ENCODE measurements around the gene ELF4. TPM values are rescaled to one million over a fixed set of nuclear protein-coding genes. Genes with fewer than 3 reads are reported as not detected.

ELF4 gene
- total RNA-seq, 4 donors from 2014 or later: 7.0 to 14.8 (median 8.8) TPM

GRCh38 chrX:130032552-130032951, 77.7 kb downstream of the ELF4 start:
- no peak for TF ChIP-seq CTCF (IDR thresholded peaks at IDR 0.05; ENCODE audit: low read depth)

GRCh38 chrX:130030826-130031225, 79.5 kb downstream of the ELF4 start:
- no peak for TF ChIP-seq CTCF (IDR thresholded peaks at IDR 0.05; ENCODE audit: low read depth)

GRCh38 chrX:130028196-130028595, 82.1 kb downstream of the ELF4 start:
- TF ChIP-seq CTCF (IDR thresholded peaks at IDR 0.05; ENCODE audit: low read depth): no peak

- no peak for TF ChIP-seq CTCF (IDR thresholded peaks at IDR 0.05; ENCODE audit: low read depth)
Measured at GRCh38 chrX:130027569-130027968, 82.7 kb downstream of the ELF4 start.

GRCh38 chrX:130025256-130025655, 85.0 kb downstream of the ELF4 start:
- TF ChIP-seq CTCF (IDR thresholded peaks at IDR 0.05; ENCODE audit: low read depth): no peak

- no peak for TF ChIP-seq CTCF (IDR thresholded peaks at IDR 0.05; ENCODE audit: low read depth)
Measured at GRCh38 chrX:130024127-130024526, 86.2 kb downstream of the ELF4 start.

- no peak for TF ChIP-seq CTCF (IDR thresholded peaks at IDR 0.05; ENCODE audit: low read depth)
Measured at GRCh38 chrX:130020661-130021324, 89.5 kb downstream of the ELF4 start.
